Left lobe of liver (tissue), 2 donors: ENCODE data around the gene RGL2. TPM values are rescaled to one million over a fixed set of nuclear protein-coding genes. Genes with fewer than 3 reads are reported as not detected.
"Not testable (repeated sequence)": the region's sequence is repeated elsewhere in the genome, so short reads cannot be mapped to it uniquely, and the experiment has no call there.

Experiments used
- ATAC-seq: fragments of 200-7000 bp; cut with Tn5 transposase; one replicate; pipeline ENCODE4 v1.9.1; 2020; ENCODE audit warnings: mild to moderate bottlenecking, moderate library complexity
- DNase-seq: peaks from one replicate; pipeline ENCODE4 v3.0.0-alpha.2; 2020; ENCODE audit warnings: low spot score
- total RNA-seq: library from RNA; stranded (reverse); gene quantifications from one replicate; pipeline ENCODE4 v1.2.1, GENCODE V29; 2021
- donor health status: DM: no; HTN: no; CAD: no; lungs with moderate emphysema.
- donor health status: DM: no; HTN: yes; CAD: no.

RGL2 gene
- total RNA-seq, 1 donor from 2014 or later: 19.7 TPM

DNA sequence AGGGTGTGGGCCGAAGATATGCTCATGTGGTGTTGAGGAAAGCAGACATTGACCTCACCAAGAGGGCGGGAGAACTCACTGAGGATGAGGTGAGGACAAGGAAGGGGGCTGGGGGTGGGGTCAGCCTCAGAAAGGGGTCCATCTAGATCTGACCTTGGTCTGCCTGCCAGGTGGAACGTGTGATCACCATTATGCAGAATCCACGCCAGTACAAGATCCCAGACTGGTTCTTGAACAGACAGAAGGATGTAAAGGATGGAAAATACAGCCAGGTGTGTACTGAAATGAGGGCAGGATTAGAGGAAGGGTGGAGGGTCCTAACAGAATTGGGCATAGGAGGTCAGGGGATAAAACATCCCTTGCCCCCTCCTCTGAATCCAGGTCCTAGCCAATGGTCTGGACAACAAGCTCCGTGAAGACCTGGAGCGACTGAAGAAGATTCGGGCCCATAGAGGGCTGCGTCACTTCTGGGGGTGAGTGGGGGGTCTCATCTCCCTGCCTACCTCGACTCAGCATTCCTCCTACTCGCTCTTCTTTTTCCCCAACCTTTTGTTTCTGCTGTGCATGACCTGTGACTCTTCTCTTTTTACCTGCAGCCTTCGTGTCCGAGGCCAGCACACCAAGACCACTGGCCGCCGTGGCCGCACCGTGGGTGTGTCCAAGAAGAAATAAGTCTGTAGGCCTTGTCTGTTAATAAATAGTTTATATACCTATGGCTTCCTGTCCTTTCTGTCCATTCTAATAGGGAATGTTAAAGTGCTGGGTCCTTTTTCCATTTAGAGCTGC is 22.8 kb downstream of the RGL2 start:
- not testable (repeated sequence) for ATAC-seq, DNase-seq

DNA sequence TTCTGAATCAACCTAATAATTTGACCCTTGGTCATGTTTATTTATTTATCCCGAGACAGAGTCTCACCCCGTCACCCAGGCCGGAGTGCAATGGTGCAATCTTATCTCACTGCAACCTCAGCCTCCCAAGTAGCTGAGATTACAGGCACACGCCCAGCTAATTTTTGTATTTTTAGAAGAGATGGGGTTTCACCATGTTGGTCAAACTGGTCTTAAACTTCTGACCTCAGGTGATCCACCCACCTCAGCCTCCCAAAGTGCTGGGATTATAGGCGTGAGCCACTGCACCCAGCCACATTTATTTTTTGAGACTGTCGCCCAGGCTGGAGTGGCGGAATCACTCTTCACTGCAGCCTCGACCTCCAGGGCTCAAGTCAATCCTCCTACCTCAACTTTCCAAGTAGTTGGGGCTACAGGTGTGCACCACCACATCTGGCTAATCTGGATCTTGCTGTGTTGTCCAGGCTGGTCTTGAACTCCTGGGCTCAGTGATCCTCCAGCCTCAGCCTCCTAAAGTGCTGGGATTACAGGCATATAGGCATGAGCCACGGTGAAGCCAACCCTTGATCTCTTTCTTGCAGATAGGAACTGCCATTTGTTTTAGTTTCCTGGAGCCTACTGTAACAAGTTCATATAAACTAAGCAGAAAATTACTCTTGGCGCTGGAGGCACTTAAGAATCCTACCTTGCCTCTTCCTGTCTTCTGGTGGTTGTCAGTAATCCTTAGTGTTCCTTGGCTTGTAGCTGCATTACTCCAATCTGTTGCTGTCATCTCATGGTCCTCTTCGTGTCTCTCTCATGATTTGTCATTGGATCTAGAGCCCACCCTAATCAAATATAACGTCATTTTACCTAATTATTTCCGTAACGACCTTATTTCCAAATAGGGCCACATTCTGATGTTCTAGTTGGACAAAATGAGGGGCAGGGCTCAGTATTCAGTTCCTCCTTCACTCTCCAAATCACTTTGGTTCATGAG is 24.5 kb downstream of the RGL2 start:
- DNase-seq (no peak), ATAC-seq (no peak)

DNA sequence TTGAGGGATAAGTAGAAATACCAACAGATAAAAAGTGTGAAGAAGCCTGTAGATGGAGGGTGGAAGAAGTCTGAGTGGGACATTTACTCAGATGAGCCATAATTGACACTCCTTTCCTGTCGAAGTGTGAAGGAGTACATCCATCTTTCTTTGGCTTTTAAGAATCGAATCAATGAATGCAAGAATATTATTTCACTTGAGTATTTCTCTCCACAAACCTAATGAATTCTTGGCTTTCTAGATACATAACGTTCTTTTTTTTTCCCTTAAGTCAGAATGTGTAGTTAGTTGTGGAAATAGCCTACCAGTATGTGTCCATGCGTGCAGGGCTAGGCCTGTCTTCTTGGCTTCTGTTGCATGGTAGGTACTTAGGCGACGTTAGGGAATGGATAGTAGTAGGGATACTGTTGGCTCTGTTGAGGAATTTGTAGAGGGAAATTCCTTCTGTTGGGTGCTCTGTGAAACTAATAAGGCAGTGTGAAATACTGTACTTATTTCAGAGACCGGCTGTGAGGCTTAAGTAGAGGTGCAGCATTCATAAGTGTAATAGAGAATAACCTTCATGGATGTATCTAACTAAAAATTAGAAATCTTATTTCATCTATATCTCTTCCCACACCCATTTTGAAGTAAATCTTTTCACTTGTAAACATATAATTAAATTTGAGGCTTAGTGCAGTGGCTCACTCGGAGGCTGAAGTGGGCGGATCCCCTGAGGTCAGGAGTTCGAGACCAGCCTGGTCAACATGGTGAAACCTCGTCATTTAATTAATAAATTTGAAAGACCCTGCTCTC is 25.4 kb downstream of the RGL2 start:
- DNase-seq (no peak), ATAC-seq (no peak)

DNA sequence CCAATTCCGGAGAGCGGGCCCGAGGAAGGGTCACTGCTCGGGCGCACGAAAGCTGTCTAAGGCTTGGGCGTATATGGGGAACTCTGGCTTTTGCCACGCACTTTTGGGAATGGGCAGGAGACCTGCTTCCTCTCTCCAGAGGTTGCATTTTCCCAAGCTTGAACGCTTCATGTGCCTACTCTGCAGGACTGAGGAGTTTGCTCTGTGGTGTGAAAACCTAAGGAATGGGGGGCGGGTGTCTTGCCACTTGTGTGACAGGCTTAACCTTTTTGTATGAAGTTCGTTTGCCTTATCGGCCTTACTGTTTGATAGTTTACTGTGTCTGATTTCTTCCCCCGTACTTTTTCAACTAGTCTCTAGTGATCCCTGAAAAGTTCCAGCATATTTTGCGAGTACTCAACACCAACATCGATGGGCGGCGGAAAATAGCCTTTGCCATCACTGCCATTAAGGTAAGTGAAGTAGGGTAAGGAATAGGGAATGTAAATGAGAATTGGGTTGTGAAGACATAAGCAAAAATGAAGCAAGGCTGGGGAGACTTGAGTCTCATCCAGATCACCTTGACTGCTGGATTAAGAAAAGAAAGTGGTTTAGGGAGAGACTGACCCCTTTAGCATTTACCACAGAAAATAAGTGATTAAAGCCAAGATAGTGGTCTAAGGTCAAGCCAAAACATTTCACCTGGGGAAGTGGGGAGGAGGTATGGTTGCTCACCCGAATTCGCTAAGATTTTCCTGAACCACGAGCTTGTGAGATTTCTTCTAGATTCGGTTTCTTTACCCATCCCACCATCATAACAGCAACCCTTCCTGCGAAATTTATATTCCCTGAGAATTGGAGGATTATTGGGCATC is 26.2 kb downstream of the RGL2 start:
- DNase-seq (no peak), ATAC-seq (peak; percentile 18)

DNA sequence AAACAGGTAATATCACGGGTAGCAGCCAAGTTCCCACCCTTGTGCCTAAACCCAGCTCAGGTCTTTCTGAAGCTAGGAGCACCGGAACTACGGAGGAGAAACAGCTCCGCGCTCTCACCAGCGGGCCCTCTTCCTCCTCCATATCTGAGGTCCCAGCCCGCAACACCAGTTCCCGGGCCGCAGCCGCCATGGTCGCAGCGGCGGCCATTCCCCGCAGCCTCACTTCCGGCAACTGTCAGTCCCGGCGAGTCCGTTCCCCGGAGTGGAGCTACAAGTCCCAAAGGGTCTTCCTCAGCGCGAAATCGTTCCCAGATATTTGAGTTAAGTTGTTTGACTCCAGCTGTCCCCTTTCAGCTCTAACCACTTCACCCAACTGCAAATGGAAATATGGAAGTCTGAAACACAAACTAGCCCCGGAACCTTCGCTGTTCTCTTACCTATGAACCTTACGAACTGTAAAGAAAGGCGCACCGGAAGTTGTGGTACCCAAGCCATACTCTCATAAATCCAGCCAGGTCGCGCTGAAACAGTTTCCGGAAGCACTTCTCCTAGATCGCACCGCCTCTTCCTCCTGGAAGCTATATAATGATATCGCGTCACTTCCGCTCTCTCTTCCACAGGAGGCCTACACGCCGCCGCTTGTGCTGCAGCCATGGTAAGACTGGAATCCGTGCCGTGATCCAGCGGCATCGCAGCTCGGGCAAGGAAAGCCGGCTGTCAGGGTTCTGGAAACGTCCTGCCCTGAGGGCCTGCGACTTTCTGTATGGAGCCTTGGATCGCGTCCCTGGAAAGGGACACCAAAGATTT is 27.1 kb downstream of the RGL2 start, which contains the start of the genes RPS18 and VPS52:
TSS of gene RPS18 (plus strand) at position 608 of the 807 bp plus-strand sequence. CDS start at position 653, 45 bp downstream.
TSS of gene VPS52 (minus strand) at position 409 of the 807 bp plus-strand sequence. CDS start at position 208, 201 bp downstream.
- DNase-seq (peak; percentile 94), ATAC-seq (peak; percentile 95)

DNA sequence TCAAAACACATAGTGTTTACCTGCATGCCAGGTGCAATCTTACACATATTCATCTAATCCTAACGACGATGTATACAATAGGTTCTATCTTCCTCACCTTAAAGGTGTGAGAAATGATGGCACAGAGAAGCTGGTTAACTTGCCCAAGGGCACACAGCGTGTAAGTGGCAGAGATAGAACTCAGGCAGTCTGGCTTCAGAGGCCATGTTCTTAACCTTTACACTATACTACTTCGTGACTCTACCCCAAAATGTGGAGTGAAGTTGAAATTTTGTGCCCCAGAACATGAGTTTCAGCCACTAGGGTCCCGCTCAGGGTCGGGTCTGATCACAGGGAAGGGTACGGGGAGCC is 27.6 kb downstream of the RGL2 start:
- DNase-seq (no peak), ATAC-seq (peak; percentile 9)

DNA sequence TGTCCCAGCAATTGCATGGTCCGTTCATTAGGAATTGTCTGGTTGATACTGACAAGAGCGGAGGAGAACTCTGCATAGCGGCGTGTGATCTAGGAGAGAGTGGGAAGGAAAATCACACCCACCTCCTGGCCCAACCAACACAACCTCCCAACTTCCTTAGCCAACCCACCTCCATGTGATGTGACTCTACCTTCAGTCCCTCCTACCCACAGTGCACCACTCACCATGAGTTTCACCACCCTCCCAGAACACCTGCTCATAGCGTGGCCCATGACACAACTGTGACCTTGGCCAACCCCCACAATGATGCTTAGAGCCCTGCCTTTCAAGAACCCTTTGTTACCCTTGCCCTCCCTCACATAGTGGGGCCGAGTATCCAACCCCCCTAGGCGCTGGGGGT is 34.7 kb downstream of the RGL2 start:
- ATAC-seq (no peak), DNase-seq (no peak)

DNA sequence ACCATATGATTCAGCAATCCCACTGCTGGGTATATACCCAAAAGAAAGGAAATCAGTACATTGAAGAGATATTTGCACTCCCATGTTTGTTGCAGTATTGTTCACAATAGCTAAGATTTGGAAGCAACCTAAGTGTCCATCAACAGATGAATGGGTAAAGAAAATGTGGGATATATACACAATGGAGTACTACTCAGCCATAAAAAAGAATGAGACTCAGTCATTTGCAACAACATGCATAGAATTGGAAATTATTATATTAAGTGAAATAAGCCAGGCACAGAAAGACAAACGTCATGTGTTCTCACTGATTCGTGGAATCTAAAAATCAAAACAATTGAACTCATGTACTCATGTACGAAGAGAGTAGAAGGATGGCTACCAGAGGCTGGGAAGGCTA is 36.3 kb downstream of the RGL2 start:
- not testable (repeated sequence) for DNase-seq, ATAC-seq

DNA sequence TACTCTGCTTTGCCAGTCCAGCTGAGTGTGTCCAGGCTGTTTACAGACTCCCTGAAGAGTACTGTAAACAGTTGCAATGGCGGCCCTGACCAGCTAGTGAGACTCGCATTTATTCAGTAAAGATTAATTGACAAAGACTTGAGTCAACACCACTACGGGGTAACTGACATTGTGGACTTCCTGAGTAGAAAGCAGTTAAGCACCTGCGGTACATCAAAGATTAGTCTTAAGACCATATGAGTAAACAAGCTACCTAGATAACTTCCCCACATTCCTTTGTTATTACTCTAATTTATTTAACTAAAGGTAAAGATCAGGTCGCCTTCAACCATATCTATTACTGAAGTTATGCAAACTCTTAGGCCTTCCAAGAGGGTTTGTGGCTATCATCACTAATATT is 39.7 kb downstream of the RGL2 start:
- ATAC-seq: no peak
- no peak for DNase-seq

DNA sequence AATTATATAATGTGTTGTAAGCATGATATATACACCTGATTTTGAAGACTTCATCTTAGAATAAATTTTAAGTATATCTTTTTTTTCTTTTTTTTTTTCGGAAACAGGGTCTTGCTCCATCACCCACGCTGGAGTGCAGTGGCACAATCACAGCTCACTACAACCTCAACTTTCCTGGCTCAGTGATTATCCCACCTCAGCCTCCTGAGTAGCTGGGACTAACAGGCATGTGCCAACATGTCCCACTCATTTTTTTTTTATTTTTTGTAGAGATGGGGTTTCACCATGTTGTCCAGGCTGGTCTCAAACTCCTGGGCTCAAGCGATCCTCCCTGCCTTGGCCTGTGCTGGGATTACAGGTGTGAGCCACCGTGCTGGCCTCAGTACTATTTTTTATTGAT is 44.2 kb downstream of the RGL2 start:
- ATAC-seq: no peak
- DNase-seq: no peak

DNA sequence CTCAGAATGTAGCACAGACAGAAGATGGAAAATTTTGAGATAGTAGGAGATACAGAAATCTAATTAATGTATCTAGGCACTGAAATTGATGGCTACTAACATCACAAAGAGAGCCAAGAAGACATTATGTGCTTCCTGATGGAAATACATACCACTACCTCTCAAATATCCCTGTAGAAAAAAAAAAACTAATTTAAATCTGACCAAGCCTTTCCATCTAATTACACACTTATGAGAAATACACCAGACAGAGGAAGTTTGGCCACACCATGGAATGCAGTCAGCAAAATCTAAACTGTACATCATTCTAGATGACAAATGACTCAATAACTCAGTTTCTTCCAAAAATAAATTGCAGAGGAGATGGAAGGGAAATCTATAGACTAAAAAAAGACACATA is 46.0 kb downstream of the RGL2 start:
- DNase-seq (no peak), ATAC-seq (no peak)

DNA sequence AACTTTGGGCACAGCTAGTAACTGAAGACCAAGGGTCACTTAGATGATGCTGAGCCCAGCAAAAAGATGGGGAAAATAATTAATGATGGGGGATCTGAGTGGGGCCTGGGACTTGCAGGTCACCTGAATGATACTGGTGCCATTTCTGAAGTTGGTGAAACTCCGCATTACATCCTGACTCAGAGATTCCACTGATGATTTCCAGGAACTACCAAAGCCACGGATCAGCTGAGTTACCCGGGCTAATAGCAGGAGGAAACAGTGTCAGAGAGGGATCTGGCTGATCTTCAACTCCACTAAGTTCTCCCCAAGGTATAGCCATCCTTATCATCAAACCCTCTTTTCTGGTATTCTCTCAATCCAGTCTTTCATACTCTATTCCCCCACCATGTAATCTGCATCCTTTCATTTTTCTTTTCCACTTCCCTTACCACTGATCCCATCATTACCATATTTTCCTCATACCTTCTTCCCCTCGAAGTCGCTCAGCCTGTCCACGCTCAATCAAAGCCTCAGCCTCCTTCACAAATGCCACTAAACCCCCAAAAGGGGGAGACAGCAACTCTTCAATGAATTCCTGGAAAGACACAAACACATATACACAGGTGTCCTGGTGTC is 47.2 kb downstream of the RGL2 start:
- ATAC-seq: no peak
- DNase-seq: no peak

DNA sequence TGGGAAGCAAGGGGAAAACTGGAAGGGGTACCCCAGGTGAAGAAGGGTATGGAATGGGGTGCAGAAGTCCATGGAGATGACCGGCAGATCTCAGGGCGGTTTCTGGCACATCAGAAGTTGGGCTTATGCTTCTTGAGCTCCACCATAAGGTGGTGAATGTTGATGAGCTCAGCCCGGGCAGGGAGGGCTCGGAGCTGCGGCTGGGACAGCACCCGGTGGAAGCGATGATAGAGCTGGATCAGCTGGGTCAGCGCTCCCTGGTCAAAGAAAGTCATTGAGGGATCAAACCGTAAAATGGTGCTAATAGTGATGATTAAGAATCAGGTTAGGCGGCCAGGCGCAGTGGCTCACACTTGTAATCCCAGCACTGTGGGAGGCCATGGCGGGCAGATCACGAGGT is 48.0 kb downstream of the RGL2 start:
- ATAC-seq (no peak), DNase-seq (no peak)

DNA sequence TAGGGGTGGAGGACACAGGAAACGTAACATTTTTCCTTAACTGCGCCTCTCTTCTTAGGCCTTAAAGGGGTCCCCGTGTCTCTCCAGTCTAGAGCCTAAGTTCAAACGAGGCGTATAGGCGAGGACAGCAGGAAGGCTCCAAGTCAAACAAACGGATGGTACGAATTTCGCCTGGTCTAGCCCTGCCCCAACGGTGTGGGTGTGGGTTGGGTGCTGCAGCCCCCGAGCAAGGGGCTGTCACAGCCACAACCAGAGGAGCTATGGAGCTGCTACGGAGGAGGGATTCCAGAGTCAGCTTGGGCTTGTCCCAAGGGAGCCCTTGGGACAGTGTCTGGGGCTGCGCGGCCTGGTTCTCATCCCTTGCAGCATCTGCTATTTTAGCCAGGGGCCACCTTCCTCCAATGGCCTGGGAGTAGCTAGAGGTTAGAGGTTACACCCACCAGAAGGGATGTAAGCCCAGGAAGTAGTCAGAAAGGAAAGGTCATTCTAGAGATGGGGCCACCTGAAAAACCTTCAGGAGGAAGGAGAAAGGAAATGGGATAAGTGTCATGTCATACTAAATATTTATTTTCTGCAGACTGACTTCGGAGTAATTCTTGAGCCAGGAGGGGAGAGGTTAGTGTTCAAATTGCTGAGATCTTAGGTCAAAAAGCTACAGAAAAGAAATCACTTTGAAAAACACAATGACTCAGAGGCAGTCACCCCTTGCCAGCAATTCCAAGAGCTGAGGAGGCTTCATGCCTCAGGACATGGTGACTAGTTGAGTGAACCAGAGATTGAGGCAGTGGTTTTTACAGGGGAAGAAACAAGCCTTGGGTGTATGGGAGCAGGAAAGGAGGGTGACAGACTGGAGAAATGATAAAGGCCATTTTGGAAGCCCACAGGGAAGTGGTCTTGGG is 48.8 kb downstream of the RGL2 start:
- no peak for ATAC-seq
- DNase-seq: no peak

DNA sequence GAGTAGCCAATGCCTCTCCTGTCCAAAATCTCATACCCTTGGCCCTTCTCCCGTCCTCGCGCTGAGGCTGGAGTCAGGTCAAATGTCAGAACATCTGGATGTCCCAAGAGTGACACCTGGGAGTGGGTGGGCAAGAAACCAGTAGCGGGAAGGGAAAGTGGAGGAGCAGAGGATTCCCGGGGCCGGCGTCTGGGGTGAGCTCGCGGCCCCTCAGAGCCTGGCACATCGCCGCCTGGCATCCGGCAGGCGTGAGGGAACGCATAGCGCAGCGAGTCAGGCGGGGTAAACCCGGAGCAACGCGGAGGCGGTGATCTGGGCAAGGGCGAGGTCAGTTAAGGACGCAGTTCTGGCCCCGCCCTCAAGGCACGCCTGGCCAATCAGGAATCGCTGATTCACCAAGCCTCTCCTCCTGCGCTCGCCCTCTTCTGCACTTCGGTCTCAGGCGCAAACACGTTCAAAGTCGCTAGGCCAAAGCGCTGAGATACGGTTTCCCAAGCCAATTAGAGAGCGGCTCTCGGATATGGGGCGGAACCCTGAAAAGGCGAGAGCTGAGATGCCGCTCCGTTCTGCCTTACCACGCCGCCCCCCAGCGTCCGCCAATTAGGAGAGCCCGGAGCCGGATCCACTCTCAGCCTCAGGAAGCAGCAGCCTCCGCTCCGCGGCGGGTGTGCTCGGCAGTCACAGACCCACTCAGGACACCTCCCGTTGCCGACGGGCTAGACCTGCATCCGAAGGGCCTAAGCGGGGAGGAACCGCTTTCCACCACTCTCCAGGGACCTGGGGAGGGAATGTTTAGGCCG is 49.6 kb downstream of the RGL2 start:
- peak; percentile 91 for ATAC-seq

DNA sequence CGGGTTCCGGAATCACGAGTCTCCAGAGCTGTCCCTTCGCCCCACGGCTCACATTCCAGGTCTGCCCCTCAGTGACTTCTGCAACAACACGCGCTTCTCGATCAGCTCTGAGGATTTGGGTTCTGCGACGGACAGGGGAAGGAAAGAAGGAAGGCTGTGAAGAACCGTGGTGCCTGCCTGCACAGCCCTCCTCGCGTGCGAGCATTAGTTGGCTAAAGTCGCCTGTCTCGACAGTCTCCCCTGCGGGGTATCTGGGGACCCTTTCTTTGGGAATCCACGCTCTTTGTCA is 50.2 kb downstream of the RGL2 start:
- ATAC-seq (peak; percentile 7), DNase-seq (no peak)

More for the DNA sequence above, 49.6 kb downstream of the RGL2 start:
- DNase-seq: peak; percentile 99
